T-cell (primary cell): ENCODE measurements around the gene SIRPG. TPM values are rescaled to one million over a fixed set of nuclear protein-coding genes. Genes with fewer than 3 reads are reported as not detected.

Source experiments
- ATAC-seq, 4 experiments: fragments of 200-7000 bp in 3 of 4; fragments of 150-1000 bp in 1 of 4; cut with Tn5 transposase; replicated peaks in 1 of 4; 1 replicate in 3 of 4; 2 replicates in 1 of 4; pipeline ENCODE4 v1.10.0; 2021; ENCODE audit warnings: moderate library complexity in 3 of 4, mild to moderate bottlenecking in 2 of 4, moderate number of reproducible peaks in 1 of 4
- CTCF ChIA-PET, 2 donors: fragments of 300-600 bp; sonication (Branson Sonifier 250); formaldehyde crosslinking; loops; one replicate each; lab custom pipeline; 2022; ENCODE audit warnings: antibody characterized with exemption in 2 of 2; lab: Charles Lee
- POLR2A ChIA-PET, 2 donors: fragments of 300-600 bp; sonication (Branson Sonifier 250); formaldehyde crosslinking; loops; one replicate each; lab custom pipeline; 2022; ENCODE audit warnings: antibody characterized with exemption in 2 of 2; lab: Charles Lee
- DNase-seq, 35 experiments: peaks; one replicate each; pipeline versions ENCODE4 v3.0.0 to v3.0.0-alpha.2; 2013 to 2023
- H3K27ac ChIP-seq: one replicate; pipeline ENCODE4 v1.5.1; 2013; ENCODE audit warnings: low read length
- H3K27me3 ChIP-seq, 2 experiments: replicated peaks in 1 of 2; 1 replicate in 1 of 2; 2 replicates in 1 of 2; pipeline versions ENCODE4 v1.6.1 to v1.7.0; 2013; ENCODE audit warnings: low read length in 1 of 2, mixed read lengths in 1 of 2; ENCODE audit not compliant: control insufficient read depth in 2 of 2, insufficient read depth in 2 of 2; ENCODE audit errors: extremely low read depth in 1 of 2
- H3K36me3 ChIP-seq, 2 donors: 1 replicate in 1 of 2; 2 replicates in 1 of 2; pipeline versions ENCODE4 v1.6.1 to v1.7.0; 2013; ENCODE audit warnings: low read length in 1 of 2; ENCODE audit not compliant: control insufficient read depth in 2 of 2, insufficient read depth in 1 of 2; ENCODE audit errors: extremely low read depth in 1 of 2
- H3K4me1 ChIP-seq, 2 experiments: 1 replicate in 1 of 2; 2 replicates in 1 of 2; pipeline versions ENCODE4 v1.6.1 to v1.7.0; 2013; ENCODE audit warnings: low read length in 2 of 2, mixed read lengths in 1 of 2; ENCODE audit not compliant: insufficient read depth in 2 of 2, control insufficient read depth in 1 of 2; ENCODE audit errors: extremely low read depth in 1 of 2
- H3K4me3 ChIP-seq, 2 donors: 1 replicate in 1 of 2; 2 replicates in 1 of 2; pipeline versions ENCODE4 v1.5.1 to v1.7.0; 2013; ENCODE audit warnings: mild to moderate bottlenecking in 2 of 2, low read length in 1 of 2, moderate library complexity in 1 of 2; ENCODE audit not compliant: control insufficient read depth in 1 of 2; ENCODE audit errors: extremely low read depth in 1 of 2
- H3K9me3 ChIP-seq: 2 replicates; pipeline ENCODE4 v1.7.0; 2013
- H3K27ac Mint-ChIP-seq, 2 donors: one replicate each; pipeline ENCODE4 v1.8.0; 2020 to 2021; ENCODE audit warnings: mild to moderate bottlenecking in 2 of 2, mixed read lengths in 2 of 2
- H3K27me3 Mint-ChIP-seq, 2 donors: one replicate each; pipeline ENCODE4 v1.8.0; 2021 to 2022; ENCODE audit warnings: mixed read lengths in 2 of 2
- H3K36me3 Mint-ChIP-seq: one replicate; pipeline ENCODE4 v1.8.0; 2021; ENCODE audit warnings: mixed read lengths
- H3K4me1 Mint-ChIP-seq, 3 donors: one replicate each; pipeline ENCODE4 v1.8.0; 2020 to 2022; ENCODE audit warnings: mixed read lengths in 3 of 3, mild to moderate bottlenecking in 1 of 3
- H3K4me3 Mint-ChIP-seq, 3 donors: one replicate each; pipeline ENCODE4 v1.8.0; 2020 to 2022; ENCODE audit warnings: mild to moderate bottlenecking in 3 of 3, mixed read lengths in 3 of 3, moderate library complexity in 3 of 3
- H3K9me3 Mint-ChIP-seq, 3 donors: one replicate each; pipeline ENCODE4 v1.8.0; 2020 to 2022; ENCODE audit warnings: mixed read lengths in 3 of 3
- WGBS: methylation state at CpG from one replicate; pipeline ENCODE4 v1.1.5; 2013; ENCODE audit warnings: missing lambda C conversion rate; ENCODE audit not compliant: insufficient coverage; 5-methylcytosine and 5-hydroxymethylcytosine counted together
- total RNA-seq, 35 experiments: library from RNA in 6 of 35; stranded (reverse) in 6 of 35; fragments of 120-200 nt in 1 of 35; gene quantifications; one replicate each; pipeline versions ENCODE4 v1.2.1 to v1.2.4 and lab custom pipeline; 2013 to 2026

SIRPG gene
- total RNA-seq, 5 donors from 2014 or later (not counting 1 experiment from before 2014, with no cell fraction given): 25.4 to 59.5 (median 28.6) TPM

- DNase-seq (no peak), ATAC-seq (no peak)
- Histone ChIP-seq H3K4me3 (no peak overlapping the region), H3K9me3 (no peaks in the 10 kb centered on the region), H3K4me1 (no peaks in the 10 kb centered on the region), H3K27me3 (no peaks in the 10 kb centered on the region), H3K36me3 (no peaks in the 10 kb centered on the region), H3K27ac (no peak overlapping the region)
- H3K4me3 Mint-ChIP-seq: no peak overlapping the region
- POLR2A ChIA-PET: no interaction called here
- CTCF ChIA-PET: no interaction called here
- no peaks in the 10 kb centered on the region for H3K4me1 Mint-ChIP-seq
- 93% methylated on average over 5 of the region's 6 CpGs for WGBS
- H3K36me3 Mint-ChIP-seq: peaks cover 8% of the 10 kb centered on the region
- no peaks in the 10 kb centered on the region for H3K27me3 Mint-ChIP-seq
- H3K27ac Mint-ChIP-seq: no peak overlapping the region
- no peaks in the 10 kb centered on the region for H3K9me3 Mint-ChIP-seq
Measured at GRCh38 chr20:1579488-1579887, 78.1 kb downstream of the SIRPG start.

Other genes starting within 250 kb of the SIRPG start
- gene NSFL1C, start 190.9 kb downstream of the SIRPG start, total RNA-seq: 10 to 100 TPM; 56.7 to 68.7 (median 65.8) TPM
- gene SIRPB2, start 166.4 kb downstream of the SIRPG start, total RNA-seq: under 1 TPM in 2 of 5 donors, not detected in 3; 0.09 to 0.58 TPM
- gene SIRPD, start 100.1 kb downstream of the SIRPG start, total RNA-seq: under 1 TPM in 3 of 5 donors, not detected in 2; 0.19 to 0.25 (median 0.23) TPM
- 1 to 10 TPM in 4 of 5 donors, under 1 TPM in 1; 0.62 to 6.2 (median 3.1) TPM for gene SIRPB1, start 37.8 kb downstream of the SIRPG start, total RNA-seq
- gene SIRPA, start 237.6 kb upstream of the SIRPG start, total RNA-seq: under 1 TPM in 4 of 5 donors, not detected in 1; 0.15 to 0.72 (median 0.50) TPM